HG02610 (cell line): ENCODE measurements around the gene EID2.

ENCODE experiments used
- ATAC-seq: cut with Tn5 transposase; IDR thresholded peaks from one replicate; pipeline ENCODE4 v1.9.1; 2021; ENCODE audit warnings: mild to moderate bottlenecking, moderate library complexity; ENCODE audit not compliant: unreplicated experiment

The EID2 gene

DNA sequence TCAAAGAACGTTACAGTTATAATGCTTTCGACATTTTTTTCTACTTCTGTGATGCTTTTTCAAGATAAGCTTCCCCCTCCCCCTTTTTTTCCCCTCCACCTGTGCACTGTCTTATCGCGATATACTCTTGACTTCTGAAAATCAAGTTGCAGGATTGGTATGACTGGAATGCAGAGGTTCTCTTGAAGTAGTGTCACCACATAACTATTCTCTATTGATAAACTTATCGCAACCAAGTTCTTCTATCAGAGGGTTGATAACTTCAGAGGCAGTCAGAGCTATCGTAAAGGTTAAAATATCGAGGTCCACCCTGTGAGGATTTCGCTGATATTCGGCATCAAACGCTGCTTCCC lies 820 bp downstream of the EID2 start:
- ATAC-seq: no peak

DNA sequence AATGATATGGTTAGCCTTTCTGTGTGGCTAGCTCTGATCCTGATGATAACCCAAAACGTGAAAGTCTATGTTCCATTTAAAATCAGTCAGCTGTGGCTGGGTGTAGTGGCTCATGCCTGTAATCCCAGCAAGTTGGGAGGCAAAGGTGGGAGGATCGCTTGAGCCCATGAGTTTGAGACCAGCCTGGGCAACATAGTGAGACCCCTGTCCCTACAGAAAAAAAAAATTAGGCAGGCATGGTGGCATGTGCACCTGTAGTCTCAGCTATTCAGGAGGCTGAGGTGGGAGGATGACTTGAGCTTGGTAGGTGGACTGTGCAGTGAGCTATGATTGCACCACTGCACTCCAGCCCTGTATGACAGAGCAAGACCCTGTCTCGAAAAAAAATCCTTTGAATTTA lies 6.2 kb downstream of the EID2 start:
- no peak for ATAC-seq

DNA sequence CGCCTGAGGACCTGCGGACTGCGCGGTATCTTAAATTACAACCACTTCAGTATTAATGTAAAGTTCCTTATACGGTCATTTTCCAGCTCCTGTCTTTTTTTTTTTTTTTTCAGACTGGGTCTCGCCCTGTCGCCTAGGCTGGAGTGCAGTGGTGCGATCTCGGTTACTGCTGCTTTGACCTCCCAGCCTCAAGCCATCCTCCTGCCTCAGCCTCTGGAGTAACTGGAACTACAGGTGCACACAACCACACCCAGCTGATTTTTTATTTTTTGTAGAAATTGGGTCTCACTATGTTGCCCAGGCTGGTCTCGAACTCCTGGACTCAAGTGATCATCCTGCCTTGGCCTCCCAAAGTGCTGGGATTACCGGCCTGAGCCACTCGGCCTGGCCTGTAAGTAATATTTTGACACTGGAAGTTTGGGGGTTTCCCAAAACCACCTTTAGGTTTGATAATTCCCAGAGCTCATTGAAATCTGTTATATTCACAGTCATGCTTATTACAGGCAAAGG lies 6.9 kb downstream of the EID2 start:
- no peak for ATAC-seq

DNA sequence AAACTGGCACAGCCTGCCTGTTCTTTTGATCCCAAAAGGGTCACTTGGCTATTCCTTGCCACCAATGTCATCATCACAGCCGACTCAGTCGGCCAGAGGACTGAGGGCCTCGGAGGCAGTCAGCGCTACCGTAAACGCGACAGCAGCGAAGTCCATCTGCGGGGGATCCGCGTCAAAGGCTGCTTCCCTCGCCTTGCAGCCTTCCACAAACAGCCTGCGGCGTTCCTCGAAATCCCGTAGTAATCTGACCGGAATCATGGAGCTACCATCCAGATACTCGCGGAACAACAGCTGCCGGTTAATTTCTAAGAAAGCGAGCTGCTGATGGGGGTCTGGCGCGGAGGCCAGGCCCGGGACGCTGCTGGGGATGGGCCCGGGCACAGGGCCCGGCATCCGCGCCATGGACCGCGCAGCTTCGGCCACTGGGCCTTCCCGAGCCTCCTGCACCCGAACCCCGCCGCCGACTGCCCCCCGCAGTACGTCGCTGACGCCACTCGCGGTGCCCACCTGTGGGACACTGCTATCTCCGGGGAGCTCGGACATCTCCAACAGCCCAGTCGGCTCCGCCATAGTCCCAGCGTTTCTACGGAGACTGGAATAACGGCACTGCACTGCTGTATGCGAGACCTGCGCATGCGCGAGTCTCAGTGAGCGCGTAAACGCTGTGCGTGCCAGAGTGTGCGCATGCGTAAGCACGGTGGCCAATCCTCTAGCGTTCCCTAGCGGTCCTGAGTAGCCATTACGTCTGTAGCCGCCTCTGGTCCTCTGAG lies 7.5 kb downstream of the EID2 start, which contains the start of gene EID2B:
TSS of gene EID2B (minus strand) at position 620 of the 770 bp plus-strand sequence. CDS start at position 570, 50 bp downstream.
- ATAC-seq: peak; percentile 79

DNA sequence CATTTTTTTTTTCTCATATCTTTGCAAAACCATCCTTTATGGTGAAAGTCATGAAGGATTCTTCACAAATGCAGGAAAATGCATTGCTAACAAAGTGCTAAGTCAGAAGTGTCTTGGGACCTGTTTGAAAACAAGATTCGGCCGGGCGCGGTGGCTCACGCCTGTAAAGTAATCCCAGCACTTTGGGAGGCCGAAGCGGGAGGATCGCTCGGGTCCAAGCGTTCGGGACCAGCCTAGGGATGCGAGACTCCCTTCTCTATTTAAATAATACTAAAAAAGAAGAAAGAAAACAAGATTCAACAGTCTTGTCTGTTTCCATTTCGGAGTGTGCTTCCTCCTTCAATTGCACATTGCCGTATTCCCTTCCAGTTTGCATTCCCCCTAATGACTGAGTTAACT lies 8.1 kb downstream of the EID2 start:
- ATAC-seq: no peak

DNA sequence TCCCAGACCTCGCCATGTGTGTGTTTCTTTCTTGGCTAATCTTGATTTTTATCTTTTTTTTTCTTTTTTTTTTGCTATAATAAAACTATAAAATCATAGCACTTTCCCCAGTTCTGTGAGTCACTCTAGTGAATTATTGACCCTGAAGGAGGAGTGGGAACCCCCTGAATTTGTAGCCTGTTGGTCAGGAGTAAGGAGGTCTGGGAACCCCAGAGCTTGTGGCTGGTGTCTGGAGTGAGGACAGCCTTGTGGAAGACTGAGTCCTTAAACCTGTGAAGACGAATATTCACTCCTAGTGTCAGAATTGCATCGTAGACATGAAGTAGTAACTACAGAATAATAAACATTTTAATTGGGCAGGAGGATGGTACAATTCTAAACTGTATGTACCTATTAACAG lies 14.8 kb downstream of the EID2 start:
- ATAC-seq: no peak

DNA sequence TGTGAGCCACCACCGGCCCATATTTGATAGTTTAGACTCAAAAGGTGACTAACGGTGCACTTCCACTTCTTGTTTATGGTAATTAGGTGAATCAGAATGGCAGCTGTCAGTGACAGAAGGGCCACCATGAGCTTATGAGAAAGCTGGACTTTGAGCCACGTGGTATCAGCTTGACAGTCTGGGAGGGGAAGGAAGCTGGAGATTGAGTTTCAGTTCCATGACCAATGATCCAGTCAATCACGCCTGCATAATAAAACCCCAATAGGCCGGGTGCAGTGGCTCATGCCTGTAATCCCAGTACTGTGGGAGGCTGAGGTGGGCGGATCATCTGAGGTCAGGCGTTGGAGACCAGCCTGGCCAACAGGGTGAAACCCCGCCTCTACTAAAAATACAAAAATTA lies 15.5 kb downstream of the EID2 start:
- ATAC-seq: no peak

DNA sequence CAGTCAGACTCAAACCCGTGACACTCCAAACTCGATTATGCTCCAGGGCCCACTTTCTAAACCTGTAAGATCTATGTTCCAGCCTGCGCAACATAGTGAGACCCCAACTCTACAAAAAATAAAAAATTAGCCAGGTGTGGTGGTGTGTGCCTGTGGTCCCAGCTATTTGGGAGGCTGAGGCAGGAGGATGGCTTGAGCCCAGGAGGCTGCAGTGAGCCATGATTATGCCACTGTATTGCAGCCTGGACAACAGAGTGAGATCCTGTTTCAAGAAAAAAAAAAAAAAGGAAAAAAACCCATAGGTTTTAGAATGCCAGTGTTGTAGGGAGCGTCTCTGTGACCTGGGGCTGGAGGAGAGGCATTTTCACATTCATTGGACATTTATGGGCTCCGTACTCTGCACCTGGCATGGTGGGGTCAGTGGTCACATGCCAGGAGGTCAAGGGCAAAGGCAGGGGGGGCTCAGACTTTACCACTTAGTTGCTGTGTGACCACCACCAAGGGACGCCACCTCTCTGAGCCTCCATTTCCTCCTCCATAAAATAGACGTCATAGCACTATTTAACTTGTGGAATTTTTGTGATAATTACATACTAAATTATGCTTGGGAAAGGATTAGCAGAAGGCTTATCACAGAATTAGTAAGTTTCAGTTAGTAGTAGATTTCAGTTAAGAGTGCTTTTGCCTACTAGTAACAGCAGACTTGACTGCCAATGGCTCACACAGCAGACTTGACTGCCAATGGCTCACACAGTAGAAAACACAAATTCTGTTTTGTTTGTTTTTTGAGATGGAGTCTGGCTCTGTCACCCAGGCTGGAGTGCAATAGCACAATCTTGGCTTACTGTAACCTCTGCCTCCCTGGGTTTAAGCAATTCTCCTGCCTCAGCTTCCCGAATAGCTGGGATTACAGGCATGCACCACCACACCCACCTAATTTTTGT lies 19.1 kb downstream of the EID2 start:
- ATAC-seq: no peak

DNA sequence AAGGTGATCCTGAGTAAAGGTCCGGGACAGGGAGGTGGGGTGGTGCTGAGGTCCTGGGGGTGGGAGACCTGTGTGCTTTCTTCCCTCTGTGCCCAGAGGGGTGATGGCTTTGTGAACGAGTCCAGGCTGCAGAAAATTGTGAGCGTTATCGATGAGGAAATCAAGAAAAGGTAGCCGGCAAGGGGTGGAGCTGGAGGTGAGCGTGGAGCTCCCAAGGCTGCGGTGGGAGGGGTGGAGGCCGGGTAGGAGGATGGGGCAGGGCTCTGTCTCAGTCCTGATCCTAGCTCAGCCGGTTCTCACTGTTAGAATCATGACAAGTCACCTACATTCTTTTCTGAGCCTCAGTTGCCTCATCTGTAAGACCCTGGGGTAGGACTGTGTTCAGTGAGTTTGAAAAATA lies 21.0 kb downstream of the EID2 start:
- no peak for ATAC-seq

DNA sequence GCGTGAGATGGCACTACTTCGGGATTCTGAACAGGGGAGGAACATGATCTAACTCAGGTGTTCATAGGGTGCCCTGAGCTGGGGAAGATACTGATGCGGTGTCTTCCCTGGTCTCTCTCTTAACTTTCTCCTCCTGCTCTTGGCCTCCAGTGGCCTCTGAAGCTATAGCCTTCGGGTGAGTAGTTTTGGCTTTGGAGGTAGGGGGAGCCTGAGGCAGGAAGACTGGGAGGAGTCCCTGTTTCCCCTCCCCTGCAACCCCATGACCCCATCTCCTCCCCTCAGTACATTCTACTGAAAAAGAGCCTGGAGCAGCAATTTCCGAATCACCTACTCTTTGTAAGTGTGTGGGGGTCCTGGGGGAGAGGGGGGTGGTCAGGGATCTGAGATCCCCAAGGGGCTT lies 21.5 kb downstream of the EID2 start:
- ATAC-seq: no peak

DNA sequence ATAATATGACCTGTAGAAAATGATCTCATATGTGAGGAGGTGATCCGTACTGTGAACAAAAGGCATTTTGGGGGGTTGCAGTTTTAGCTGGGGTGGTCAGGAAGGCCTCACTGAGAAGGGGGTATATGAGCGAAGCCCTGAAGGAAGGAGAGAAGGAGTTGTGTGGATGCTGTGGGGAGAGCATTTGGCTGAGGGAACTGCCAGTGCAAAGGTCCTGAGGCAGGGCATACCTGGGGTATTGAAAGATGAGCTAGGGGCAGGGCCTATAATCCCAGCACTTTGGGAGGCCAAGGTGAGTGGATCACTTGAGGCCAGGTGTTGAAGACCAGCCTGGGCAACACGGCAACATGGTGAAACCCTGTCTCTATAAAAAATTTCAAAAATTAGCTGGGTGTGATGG lies 22.5 kb downstream of the EID2 start:
- ATAC-seq: no peak

DNA sequence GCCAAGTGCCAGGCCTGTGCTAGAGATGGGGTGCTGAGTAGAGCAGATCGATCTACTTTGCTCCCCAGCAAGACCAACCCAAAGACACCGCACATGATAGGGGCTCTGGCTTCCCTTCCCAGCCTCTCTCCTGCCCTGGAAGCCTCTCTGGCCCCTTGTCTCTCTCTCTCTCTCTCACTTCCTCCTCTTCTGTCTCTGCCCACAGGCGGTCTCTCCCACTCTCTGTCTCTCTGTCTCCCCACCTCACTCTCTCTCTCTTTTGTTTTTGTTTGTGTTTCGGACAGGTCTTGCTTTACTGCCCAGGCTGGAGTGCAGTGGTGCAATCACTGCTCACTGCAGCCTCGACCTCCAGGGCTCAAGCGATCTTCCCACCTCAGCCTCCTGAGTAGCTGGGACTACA lies 23.7 kb downstream of the EID2 start:
- no peak for ATAC-seq

DNA sequence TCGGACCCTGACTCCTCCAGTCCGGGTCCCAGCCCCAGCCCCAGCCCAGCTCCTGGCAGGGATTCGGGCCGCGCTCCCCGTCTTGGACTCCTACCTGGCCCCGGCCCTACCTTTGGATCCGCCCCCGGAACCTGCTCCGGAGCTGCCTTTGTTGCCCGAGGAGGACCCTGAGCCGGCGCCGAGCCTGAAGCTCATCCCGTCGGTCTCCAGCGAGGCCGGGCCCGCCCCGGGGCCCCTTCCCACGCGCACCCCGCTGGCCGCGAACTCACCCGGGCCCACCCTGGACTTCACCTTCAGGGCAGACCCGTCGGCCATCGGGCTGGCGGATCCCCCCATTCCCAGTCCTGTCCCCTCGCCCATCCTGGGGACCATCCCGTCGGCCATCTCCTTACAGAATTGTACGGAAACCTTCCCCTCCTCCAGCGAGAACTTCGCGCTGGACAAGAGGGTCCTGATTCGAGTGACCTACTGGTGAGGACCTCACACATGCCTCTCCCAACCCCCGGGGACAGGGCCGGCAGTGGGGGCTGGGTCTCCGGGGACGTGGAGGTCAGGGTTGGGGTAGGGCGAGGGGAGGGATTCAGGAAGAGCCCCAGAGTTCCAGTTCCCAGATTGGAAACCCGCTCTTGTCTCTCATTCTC lies 24.3 kb downstream of the EID2 start:
- ATAC-seq: no peak

DNA sequence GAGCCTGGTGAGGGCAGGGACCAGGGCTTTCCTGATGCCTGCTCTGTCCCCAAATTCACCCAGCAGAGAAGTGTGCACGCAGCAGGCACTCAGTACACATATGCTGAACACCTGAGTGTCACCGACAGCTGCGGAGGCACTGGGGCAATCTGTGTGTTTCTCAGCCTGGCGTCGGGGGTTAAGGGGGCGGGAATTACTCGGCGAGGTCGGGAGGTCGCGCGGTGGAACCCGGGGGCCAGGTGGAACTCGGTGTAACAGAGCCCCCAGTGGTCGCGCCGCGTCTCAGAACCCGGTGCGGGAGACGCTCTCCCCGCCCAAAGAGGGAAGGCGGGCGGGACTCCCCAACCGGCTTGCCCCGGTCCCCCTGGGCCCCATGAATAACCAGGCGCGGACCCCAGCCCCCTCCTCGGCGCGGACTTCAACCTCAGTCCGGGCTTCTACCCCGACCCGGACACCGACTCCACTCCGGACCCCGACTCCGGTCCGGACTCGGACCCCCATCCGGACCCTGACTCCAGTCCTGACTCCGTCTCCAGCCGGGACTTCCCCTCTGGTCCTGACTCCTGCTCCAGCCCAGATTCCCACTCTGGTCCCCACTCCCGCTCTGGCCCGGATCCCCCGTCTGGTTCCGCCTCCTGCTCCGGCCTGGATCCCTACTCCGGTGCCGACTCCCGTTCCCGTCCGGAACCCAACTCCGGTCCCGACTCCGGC lies 25.0 kb downstream of the EID2 start, which contains the start of gene SELENOV:
TSS of gene SELENOV (plus strand) at position 300 of the 711 bp plus-strand sequence. CDS start at position 374, 74 bp downstream.
- no peak for ATAC-seq

DNA sequence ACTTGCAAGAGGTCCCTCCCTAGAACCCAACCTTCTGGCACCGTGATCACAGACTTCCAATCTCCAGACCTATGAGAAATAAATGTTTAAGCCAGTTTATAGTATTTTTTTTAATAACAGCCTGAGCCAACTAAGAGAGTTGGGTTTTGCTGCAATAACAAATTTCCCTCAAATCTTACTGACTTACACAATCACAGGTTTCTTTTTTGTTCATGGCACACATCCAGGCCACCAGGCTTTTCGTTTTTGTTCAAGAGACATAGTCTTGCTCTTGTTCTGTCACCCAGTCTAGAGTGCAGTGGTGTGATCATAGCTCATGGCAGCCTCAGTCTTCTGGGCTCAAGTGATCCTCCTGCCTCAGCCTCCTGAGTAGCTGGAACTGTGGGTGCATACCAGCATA lies 27.0 kb downstream of the EID2 start:
- ATAC-seq: no peak

DNA sequence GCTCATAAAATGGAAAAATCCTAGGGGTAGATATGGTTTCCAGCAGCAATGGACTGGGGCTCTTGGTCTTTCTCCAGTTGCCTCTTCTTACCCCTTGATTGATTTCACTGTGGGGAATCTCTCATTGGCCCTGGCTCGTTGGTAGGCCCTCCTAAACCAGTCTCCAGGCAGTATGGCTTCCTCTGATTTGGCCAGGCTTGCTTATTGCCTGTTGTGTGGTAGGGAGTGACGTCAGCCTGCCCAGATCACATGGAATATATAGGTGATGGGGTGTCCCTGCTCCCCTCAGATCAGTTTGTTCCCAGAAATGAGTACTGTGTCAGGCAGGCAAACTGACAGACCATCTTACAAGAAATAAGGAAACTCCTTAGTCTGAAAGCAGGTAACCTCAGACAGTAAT lies 30.7 kb downstream of the EID2 start:
- ATAC-seq: no peak

DNA sequence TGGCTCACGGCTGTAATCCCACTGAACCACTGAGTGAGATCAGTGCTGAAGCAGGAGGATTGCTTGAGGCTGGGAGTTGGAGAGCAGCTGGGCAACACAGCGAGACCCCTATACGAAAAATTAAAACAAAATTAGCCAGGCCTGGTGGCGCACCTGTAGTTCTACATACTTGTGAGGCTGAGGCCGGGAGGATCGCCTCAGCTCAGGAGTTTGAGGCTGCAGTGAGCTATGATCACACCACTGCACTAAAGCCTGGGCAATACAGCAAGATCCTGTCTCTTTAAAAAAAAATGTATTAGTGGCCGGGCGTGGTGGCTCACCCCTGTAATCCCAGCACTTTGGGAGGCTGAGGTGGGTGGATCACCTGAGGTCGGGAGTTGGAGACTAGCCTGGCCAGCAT lies 31.3 kb downstream of the EID2 start:
- ATAC-seq: no peak

DNA sequence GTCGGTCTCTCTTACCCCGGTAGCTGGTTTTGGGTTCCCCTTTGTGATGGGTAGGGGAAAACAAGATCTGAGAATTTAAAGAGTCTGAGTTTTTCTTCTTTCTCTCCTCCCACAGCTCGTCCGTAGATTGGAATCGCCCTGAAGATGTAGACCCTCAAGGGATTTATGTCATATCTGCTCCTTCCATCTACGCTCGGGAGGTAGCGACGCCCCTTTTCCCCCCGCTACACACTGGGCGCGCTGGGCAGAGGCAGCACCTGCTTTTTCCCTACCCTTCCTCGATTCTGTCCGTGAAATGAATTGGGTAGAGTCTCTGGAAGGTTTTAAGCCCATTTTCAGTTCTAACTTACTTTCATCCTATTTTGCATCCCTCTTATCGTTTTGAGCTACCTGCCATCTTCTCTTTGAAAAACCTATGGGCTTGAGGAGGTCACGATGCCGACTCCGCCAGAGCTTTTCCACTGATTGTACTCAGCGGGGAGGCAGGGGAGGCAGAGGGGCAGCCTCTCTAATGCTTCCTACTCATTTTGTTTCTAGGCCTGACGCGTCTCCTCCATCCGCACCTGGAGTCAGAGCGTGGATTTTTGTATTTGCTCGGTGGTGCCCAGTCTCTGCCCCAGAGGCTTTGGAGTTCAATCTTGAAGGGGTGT lies 32.1 kb downstream of the EID2 start:
- no peak for ATAC-seq

DNA sequence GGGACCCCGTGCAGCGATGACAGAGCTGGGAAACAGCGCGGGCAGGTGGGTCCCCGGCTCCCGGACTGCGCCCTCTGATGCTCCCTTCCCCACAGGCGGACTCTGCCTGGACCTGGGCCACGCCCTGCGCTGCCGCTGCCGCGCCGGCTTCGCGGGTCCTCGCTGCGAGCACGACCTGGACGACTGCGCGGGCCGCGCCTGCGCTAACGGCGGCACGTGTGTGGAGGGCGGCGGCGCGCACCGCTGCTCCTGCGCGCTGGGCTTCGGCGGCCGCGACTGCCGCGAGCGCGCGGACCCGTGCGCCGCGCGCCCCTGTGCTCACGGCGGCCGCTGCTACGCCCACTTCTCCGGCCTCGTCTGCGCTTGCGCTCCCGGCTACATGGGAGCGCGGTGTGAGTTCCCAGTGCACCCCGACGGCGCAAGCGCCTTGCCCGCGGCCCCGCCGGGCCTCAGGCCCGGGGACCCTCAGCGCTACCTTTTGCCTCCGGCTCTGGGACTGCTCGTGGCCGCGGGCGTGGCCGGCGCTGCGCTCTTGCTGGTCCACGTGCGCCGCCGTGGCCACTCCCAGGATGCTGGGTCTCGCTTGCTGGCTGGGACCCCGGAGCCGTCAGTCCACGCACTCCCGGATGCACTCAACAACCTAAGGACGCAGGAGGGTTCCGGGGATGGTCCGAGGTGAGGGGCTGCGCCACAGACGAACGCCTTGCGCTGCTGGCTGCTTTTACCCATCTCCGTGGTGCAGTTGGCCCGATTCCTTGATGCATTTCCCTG lies 32.8 kb downstream of the EID2 start:
- no peak for ATAC-seq

DNA sequence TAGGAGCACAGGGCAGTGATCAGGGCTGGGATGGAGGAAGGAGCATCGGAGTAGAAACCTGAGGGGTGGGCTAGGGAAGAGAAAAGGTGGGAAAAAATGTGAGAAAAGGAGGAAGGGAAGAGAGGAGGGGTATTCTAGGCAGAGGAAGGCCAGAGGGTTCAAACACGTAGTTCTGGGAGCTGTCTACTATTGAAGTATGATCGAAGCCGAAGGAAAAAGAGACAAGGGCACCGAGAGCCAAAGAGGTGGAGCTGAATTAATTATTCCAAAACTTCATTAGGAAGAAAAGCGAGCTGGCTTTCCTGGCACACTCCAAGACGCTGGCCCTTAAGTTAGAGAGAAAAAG lies 33.4 kb downstream of the EID2 start:
- no peak for ATAC-seq
